Gastrocnemius medialis (tissue), 4 donors: Measurements from ENCODE around the gene LDLRAD4. TPM values are rescaled to one million over a fixed set of nuclear protein-coding genes. Genes with fewer than 3 reads are reported as not detected.

Experiments
- ATAC-seq, 2 donors: fragments of 150-250 bp; one replicate each; pipeline ENCODE4 v1.9.1; 2016
- DNase-seq, 2 donors: peaks; one replicate each; pipeline ENCODE4 v3.0.0-alpha.2; 2019
- H3K27ac ChIP-seq, 4 donors: fragments of 200-600 bp; sonication (generic); 1 replicate in 1 of 4; 2 replicates in 3 of 4; pipeline ENCODE4 v1.5.1; 2016 to 2018; ENCODE audit warnings: mild to moderate bottlenecking in 2 of 4, moderate library complexity in 1 of 4
- H3K27me3 ChIP-seq, 3 donors: fragments of 200-600 bp; sonication (generic) in 2 of 3; 1 replicate in 1 of 3; 2 replicates in 2 of 3; pipeline versions ENCODE4 v1.5.1 to v1.6.0; 2016 to 2019; ENCODE audit warnings: mild to moderate bottlenecking in 1 of 3, moderate library complexity in 1 of 3
- H3K36me3 ChIP-seq, 2 donors: fragments of 200-600 bp; sonication (generic) in 1 of 2; one replicate each; pipeline ENCODE4 v1.5.1; 2017 to 2018
- H3K4me1 ChIP-seq, 2 donors: fragments of 200-600 bp; sonication (generic) in 1 of 2; one replicate each; pipeline ENCODE4 v1.5.1; 2016 to 2017; ENCODE audit warnings: mild to moderate bottlenecking in 2 of 2
- H3K4me3 ChIP-seq, 4 donors: fragments of 200-600 bp; sonication (generic) in 3 of 4; 1 replicate in 1 of 4; 2 replicates in 3 of 4; pipeline ENCODE4 v1.5.1; 2016 to 2019; ENCODE audit warnings: mild to moderate bottlenecking in 2 of 4
- H3K9me3 ChIP-seq, 3 donors: fragments of 200-600 bp; sonication (generic) in 2 of 3; 1 replicate in 1 of 3; 2 replicates in 2 of 3; pipeline ENCODE4 v1.5.1; 2016 to 2019
- CTCF ChIP-seq, 5 experiments: fragments of 450-650 bp in 3 of 5; fragments of 200-600 bp in 2 of 5; sonication (generic) in 2 of 5; IDR thresholded peaks in 4 of 5; conservative IDR thresholded peaks in 1 of 5; 1 replicate in 4 of 5; 2 replicates in 1 of 5; pipeline ENCODE4 v1.5.1; 2016 to 2019; ENCODE audit warnings: antibody characterized with exemption in 5 of 5, mild to moderate bottlenecking in 3 of 5, moderate library complexity in 3 of 5
- POLR2A ChIP-seq, 2 donors: fragments of 450-650 bp; IDR thresholded peaks; one replicate each; pipeline ENCODE4 v1.6.1; 2017; ENCODE audit warnings: antibody characterized with exemption in 2 of 2, mild to moderate bottlenecking in 2 of 2, moderate library complexity in 2 of 2
- in situ Hi-C, 4 donors: fragments of 200-750 bp; cut with MboI; loops; one replicate each; pipeline versions ENCODE4 v1.15.0 to v1.8.0; 2017; ENCODE audit warnings: low sequenced_read_pairs in 4 of 4
- intact Hi-C: fragments of 100-400 bp; cut with DNase I; formaldehyde crosslinking; loops from one replicate; pipeline ENCODE4 v1.15.1; 2023; ENCODE audit warnings: low total_unique reads
- total RNA-seq, 4 donors: library from RNA; depleted of rRNA; stranded (reverse); fragments of >200 nt; gene quantifications; one replicate each; pipeline versions ENCODE4 v1.1.0 to v1.2.3, GENCODE V29; 2016

LDLRAD4 gene
- total RNA-seq, 4 donors from 2014 or later, result 3.9 to 11.1 (median 6.5) TPM

- Histone ChIP-seq H3K4me1 (peaks cover 7 to 18% of the 10 kb centered on the region in 2 donors), H3K4me3 (no peak overlapping the region), H3K27ac (no peak overlapping the region), H3K27me3 (no peaks in the 10 kb centered on the region), H3K36me3 (no peaks in the 10 kb centered on the region), H3K9me3 (no peaks in the 10 kb centered on the region)
- DNase-seq, result no peak
- TF ChIP-seq CTCF (IDR thresholded peaks at IDR 0.05 in 4 of 5, conservative IDR thresholded peaks at IDR 0.05 in 1 of 5), result no peak
- in situ Hi-C loops, result no loop called here
- intact Hi-C loops, result no loop called here
- no peak for ATAC-seq
Observed at GRCh38 chr18:13658436-13659204, 440.1 kb downstream of the LDLRAD4 start.

GRCh38 chr18:13660510-13660909, 441.9 kb downstream of the LDLRAD4 start:
- no peak for TF ChIP-seq POLR2A (IDR thresholded peaks at IDR 0.05)
- no peak for TF ChIP-seq CTCF (IDR thresholded peaks at IDR 0.05 in 4 of 5, conservative IDR thresholded peaks at IDR 0.05 in 1 of 5)
- intact Hi-C loops (no loop called here), in situ Hi-C loops (no loop called here)
- Histone ChIP-seq H3K4me1 (peaks cover 7 to 18% of the 10 kb centered on the region in 2 donors), H3K9me3 (no peaks in the 10 kb centered on the region), H3K4me3 (no peak overlapping the region), H3K27me3 (no peaks in the 10 kb centered on the region), H3K27ac (peak overlapping the region in 2 of 4 donors; percentile 29 to 42), H3K36me3 (peaks cover 0 to 7% of the 10 kb centered on the region in 2 donors)
- ATAC-seq (peak; percentile 60 to 69), DNase-seq (no peak)

GRCh38 chr18:13661051-13661778, 442.7 kb downstream of the LDLRAD4 start:
- intact Hi-C loops (no loop called here), in situ Hi-C loops (no loop called here)
- peaks cover 7 to 18% of the 10 kb centered on the region in 2 donors for H3K4me1 ChIP-seq
- no peaks in the 10 kb centered on the region for H3K9me3 ChIP-seq
- no peaks in the 10 kb centered on the region for H3K27me3 ChIP-seq
- no peak for TF ChIP-seq POLR2A (IDR thresholded peaks at IDR 0.05)
- TF ChIP-seq CTCF (IDR thresholded peaks at IDR 0.05 in 4 of 5, conservative IDR thresholded peaks at IDR 0.05 in 1 of 5), result no peak
- no peak overlapping the region for H3K4me3 ChIP-seq
- ATAC-seq, result no peak
- peaks cover 0 to 13% of the 10 kb centered on the region in 2 donors for H3K36me3 ChIP-seq
- peak overlapping the region in 2 of 4 donors; percentile 29 to 42 for H3K27ac ChIP-seq
- DNase-seq, result no peak

- intact Hi-C loops, result no loop called here
Observed at GRCh38 chr18:13661779-13662256, 443.3 kb downstream of the LDLRAD4 start.

More at GRCh38 chr18:13661779-13662256, 443.3 kb downstream of the LDLRAD4 start:
- TF ChIP-seq POLR2A (IDR thresholded peaks at IDR 0.05) (no peak), CTCF (IDR thresholded peaks at IDR 0.05 in 4 of 5, conservative IDR thresholded peaks at IDR 0.05 in 1 of 5) (no peak)
- in situ Hi-C loops, result no loop called here
- Histone ChIP-seq H3K9me3 (no peaks in the 10 kb centered on the region), H3K4me1 (peaks cover 7 to 18% of the 10 kb centered on the region in 2 donors), H3K27ac (no peak overlapping the region), H3K4me3 (no peak overlapping the region), H3K27me3 (no peaks in the 10 kb centered on the region), H3K36me3 (peaks cover 0 to 16% of the 10 kb centered on the region in 2 donors)
- ATAC-seq, result no peak
- DNase-seq, result no peak
